IPS-20b (cell line): Measurements from ENCODE around the gene GLYATL3.
A peak's percentile ranks its signal among the peaks of the same experiment; 100 is the strongest.

Source experiments
- H3K27ac ChIP-seq: one replicate; pipeline ENCODE4 v1.5.1; 2013; ENCODE audit warnings: low read length
- H3K27me3 ChIP-seq: 2 replicates; pipeline ENCODE4 v1.6.1; 2013; ENCODE audit warnings: mild to moderate bottlenecking, low read length, inconsistent platforms; ENCODE audit not compliant: insufficient read depth
- H3K36me3 ChIP-seq: 2 replicates; pipeline ENCODE4 v1.6.1; 2013; ENCODE audit warnings: low read depth, mild to moderate bottlenecking, inconsistent platforms, low read length, moderate library complexity; ENCODE audit not compliant: insufficient read depth
- H3K4me1 ChIP-seq: 2 replicates; pipeline ENCODE4 v1.6.1; 2013; ENCODE audit warnings: mild to moderate bottlenecking, control low read depth, inconsistent platforms, low read length, moderate library complexity; ENCODE audit not compliant: insufficient read depth
- H3K4me3 ChIP-seq: 2 replicates; pipeline ENCODE4 v1.5.1; 2013; ENCODE audit warnings: mild to moderate bottlenecking, low read length, inconsistent platforms
- H3K9ac ChIP-seq: 2 replicates; pipeline ENCODE4 v1.6.1; 2013; ENCODE audit warnings: low read depth, mild to moderate bottlenecking, inconsistent platforms, low read length, moderate library complexity
- H3K9me3 ChIP-seq: 2 replicates; pipeline ENCODE4 v1.6.1; 2013; ENCODE audit warnings: mild to moderate bottlenecking, low read depth, low read length, inconsistent platforms; ENCODE audit not compliant: insufficient read depth

GLYATL3 gene

DNA sequence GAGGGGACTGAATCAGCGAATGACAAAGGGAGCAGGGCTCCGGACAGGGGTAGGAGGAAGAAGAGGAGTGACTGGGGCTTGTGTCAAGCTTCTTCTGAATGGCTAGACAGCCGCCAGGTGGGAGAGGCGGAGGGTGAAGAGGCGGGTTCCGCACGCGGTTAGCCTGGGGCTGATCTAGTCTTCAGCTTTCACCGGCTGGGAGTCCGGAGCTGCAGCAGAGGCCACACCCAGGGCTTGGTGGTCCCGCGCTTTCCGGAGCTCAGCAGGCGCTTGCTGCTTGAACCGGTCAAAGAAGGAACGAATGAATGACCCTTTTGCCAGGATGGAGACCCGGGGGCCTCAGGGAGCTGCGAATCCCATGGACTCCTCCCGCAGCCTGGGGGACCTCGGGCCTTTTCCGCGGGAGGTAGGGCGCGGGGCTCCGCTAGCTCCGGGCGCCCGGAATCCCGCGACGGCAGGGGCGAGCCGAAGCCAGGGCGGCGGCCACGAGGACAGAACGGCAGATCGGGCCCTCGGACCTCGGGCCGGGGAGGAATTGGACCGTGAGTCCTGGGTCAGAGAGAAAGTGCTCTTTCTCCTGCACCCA is 50.9 kb downstream of the GLYATL3 start, which contains the start of gene C6orf141:
Gene C6orf141 (plus strand): TSS at position 177 of the 586 bp plus-strand sequence. CDS start 125 bp downstream, at position 302.
- Histone ChIP-seq H3K4me3 (peak within 1 kb of the TSS; percentile 90), H3K9me3 (no peaks in the 10 kb centered on the region), H3K27me3 (peaks cover 61% of the 10 kb centered on the region), H3K27ac (peak within 1 kb of the TSS; percentile 59), H3K36me3 (peaks cover 21% of the 10 kb centered on the region), H3K9ac (peak within 1 kb of the TSS; percentile 91), H3K4me1 (peaks cover 28% of the 10 kb centered on the region; the same call in 1 of the 2 replicates)

DNA sequence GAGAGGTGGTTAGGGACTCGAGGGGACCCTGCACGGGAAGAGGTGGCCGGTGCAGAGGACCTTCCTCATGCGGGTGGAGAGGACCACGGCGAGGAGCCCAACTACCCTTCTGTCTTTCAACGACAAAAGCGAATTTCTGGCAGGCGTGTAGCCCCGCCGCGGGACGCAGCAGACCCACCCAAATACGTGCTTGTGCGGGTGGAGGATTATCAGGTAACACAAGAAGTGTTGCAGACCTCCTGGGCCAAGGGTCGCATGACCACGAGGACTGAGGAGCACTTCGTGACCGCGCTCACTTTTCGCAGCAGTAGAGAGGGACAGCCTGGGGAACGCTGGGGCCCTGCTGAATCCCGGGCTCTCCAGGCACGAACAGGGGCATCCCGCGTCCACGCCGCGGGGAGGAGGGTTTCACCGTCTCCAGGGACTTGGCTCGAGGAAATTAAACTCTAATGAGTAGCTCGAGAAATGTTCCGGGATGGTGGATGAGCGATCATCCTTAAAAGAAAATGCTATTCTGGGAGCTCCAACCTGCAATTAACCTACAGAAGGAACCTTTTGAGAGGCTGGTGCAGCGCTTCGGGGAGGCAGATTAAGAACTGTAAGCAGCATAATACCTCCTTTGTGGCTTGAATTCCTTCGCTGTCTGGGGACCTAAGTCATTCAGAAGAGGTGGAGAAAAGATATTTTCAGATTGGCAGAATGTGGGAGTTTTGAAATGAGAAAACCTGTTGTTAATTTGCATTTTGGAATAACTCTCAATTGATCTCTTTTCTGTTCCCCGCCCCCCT is 51.5 kb downstream of the GLYATL3 start:
- Histone ChIP-seq H3K4me3 (peak overlapping the region; percentile 90), H3K4me1 (peaks cover 28% of the 10 kb centered on the region; the same call in 1 of the 2 replicates), H3K9ac (peak overlapping the region; percentile 91), H3K27me3 (peaks cover 68% of the 10 kb centered on the region), H3K27ac (peak overlapping the region; percentile 59), H3K9me3 (no peaks in the 10 kb centered on the region), H3K36me3 (peaks cover 27% of the 10 kb centered on the region)

DNA sequence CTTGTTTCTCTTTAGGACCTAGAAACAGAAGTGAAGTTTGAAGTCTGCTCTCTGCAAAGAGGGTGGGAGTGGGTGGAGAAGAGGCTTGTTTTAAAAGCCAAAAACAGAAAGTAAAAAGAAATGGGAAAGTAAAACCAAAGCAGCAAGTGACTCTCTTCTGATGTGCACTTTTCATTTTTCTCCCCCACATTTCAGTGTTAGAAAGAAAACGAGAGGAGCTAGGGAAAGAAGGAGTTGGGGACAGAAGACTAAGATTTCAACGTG is 52.1 kb downstream of the GLYATL3 start:
- peaks cover 74% of the 10 kb centered on the region for H3K27me3 ChIP-seq
- no peaks in the 10 kb centered on the region for H3K9me3 ChIP-seq
- peaks cover 32% of the 10 kb centered on the region for H3K36me3 ChIP-seq
- H3K4me3 ChIP-seq, result peak overlapping the region; percentile 90
- peak overlapping the region; percentile 91 for H3K9ac ChIP-seq
- H3K4me1 ChIP-seq, result peaks cover 28% of the 10 kb centered on the region; the same call in 1 of the 2 replicates
- H3K27ac ChIP-seq, result no peak overlapping the region

DNA sequence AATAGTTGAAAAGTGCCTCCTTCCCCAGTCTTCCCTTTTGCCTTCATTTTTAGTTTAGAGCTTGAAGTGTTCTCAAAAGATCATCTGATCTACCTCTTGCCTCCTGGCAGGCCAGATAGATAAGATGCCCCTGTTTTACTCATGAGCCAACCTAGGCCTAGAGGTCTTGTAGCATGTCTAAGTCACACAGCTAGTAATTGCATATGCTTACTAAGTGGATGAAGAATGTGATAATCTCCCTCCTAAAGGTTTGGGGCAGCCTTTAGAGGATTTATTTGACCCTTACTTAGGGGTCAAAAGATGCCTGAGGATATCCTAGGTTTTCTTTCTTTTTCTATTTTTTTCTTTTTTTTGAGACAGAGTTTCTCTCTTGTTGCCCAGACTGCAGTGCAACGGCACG is 52.9 kb downstream of the GLYATL3 start:
- H3K9ac ChIP-seq, result peak overlapping the region; percentile 91; the same call in 1 of the 2 replicates
- peak overlapping the region; percentile 90 for H3K4me3 ChIP-seq
- no peak overlapping the region for H3K27ac ChIP-seq
- H3K9me3 ChIP-seq, result no peaks in the 10 kb centered on the region
- peaks cover 74% of the 10 kb centered on the region for H3K27me3 ChIP-seq
- peaks cover 28% of the 10 kb centered on the region; the same call in 1 of the 2 replicates for H3K4me1 ChIP-seq
- H3K36me3 ChIP-seq, result peaks cover 32% of the 10 kb centered on the region

- H3K4me1 ChIP-seq, result peaks cover 26% of the 10 kb centered on the region; the same call in 1 of the 2 replicates
- H3K27ac ChIP-seq, result no peak overlapping the region
- H3K9me3 ChIP-seq, result no peaks in the 10 kb centered on the region
- peaks cover 34% of the 10 kb centered on the region for H3K36me3 ChIP-seq
- peak overlapping the region; percentile 90 for H3K4me3 ChIP-seq
- peaks cover 81% of the 10 kb centered on the region for H3K27me3 ChIP-seq
- no peak overlapping the region for H3K9ac ChIP-seq
Observed at GRCh38 chr6:49553384-49553783, 53.7 kb downstream of the GLYATL3 start.

DNA sequence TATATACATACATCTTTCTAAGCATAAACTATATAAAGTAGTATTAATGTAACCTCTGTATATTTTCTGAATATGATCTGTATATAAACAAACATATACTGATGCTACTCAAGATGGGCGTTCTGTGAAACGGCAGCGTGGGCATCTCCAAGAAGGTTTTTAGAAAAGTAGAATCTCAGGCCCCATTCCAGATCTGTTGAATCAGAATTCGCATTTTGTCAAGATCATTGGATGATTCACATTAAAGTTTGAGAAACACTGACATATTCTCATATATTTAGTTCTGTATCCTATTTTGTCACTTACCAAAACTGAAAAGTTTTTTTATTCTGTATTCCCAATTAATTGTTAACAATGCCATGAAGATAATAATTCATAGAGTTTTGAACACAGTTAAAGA is 56.2 kb downstream of the GLYATL3 start:
- no peak overlapping the region for H3K27ac ChIP-seq
- H3K9me3 ChIP-seq, result no peaks in the 10 kb centered on the region
- H3K4me1 ChIP-seq, result peaks cover 14% of the 10 kb centered on the region; the same call in 1 of the 2 replicates
- no peak overlapping the region for H3K4me3 ChIP-seq
- no peak overlapping the region for H3K9ac ChIP-seq
- peaks cover 40% of the 10 kb centered on the region for H3K36me3 ChIP-seq
- peaks cover 71% of the 10 kb centered on the region for H3K27me3 ChIP-seq

- H3K4me1 ChIP-seq, result peaks cover 14% of the 10 kb centered on the region; the same call in 1 of the 2 replicates
- H3K27ac ChIP-seq, result no peak overlapping the region
- peaks cover 40% of the 10 kb centered on the region for H3K36me3 ChIP-seq
Observed at GRCh38 chr6:49556429-49556837, 56.7 kb downstream of the GLYATL3 start.

DNA sequence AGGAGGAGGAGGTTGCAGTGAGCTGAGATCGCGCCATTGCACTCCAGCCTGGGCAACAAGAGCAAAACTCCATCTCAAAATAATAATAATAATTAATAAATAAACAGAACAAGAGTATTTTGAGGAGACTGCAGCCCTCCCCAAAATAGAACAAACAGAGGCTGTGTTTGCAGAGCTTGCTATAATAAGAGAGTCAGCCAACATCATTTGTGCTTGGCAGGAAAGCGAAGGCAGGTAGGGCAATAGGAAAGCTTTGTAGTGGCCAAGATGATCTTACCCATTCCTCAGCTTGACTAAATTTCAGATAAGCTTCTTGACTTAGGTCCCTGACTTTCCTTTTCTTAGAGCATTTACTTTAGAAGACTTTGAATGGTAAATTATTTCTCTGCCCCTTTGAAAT is 57.5 kb downstream of the GLYATL3 start:
- Histone ChIP-seq H3K9ac (no peak overlapping the region), H3K36me3 (peaks cover 40% of the 10 kb centered on the region), H3K9me3 (no peaks in the 10 kb centered on the region), H3K4me3 (no peak overlapping the region), H3K27ac (no peak overlapping the region), H3K4me1 (peaks cover 12% of the 10 kb centered on the region; the same call in 1 of the 2 replicates), H3K27me3 (peaks cover 60% of the 10 kb centered on the region)

More at GRCh38 chr6:49556429-49556837, 56.7 kb downstream of the GLYATL3 start:
- Histone ChIP-seq H3K9ac (no peak overlapping the region), H3K27me3 (peaks cover 66% of the 10 kb centered on the region), H3K9me3 (no peaks in the 10 kb centered on the region), H3K4me3 (no peak overlapping the region)

DNA sequence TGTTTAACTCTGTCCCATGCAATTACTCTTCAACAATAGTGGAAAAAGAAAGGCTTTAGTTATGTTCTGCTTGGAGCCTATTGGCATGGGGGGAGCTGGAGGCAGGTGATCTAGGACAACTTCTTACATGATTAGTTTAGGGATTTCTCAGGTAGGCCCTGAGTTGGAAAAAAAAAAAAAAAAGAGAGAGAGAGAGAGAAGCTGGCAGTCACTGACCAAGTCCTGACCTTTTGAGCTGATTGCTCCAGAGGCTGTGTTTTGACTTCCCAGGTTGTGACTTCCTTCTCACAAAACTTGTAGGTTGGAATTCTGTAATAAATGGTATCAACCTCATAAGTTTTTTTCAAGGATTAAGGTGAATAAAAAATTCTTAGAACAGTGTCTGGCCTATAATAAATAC is 58.5 kb downstream of the GLYATL3 start:
- peaks cover 4% of the 10 kb centered on the region; the same call in 1 of the 2 replicates for H3K4me1 ChIP-seq
- H3K9me3 ChIP-seq, result no peaks in the 10 kb centered on the region
- H3K27me3 ChIP-seq, result peaks cover 49% of the 10 kb centered on the region
- no peak overlapping the region for H3K27ac ChIP-seq
- peaks cover 38% of the 10 kb centered on the region for H3K36me3 ChIP-seq
- H3K9ac ChIP-seq, result no peak overlapping the region
- H3K4me3 ChIP-seq, result no peak overlapping the region

- H3K4me1 ChIP-seq, result no peaks in the 10 kb centered on the region
- no peak overlapping the region for H3K27ac ChIP-seq
- H3K27me3 ChIP-seq, result peaks cover 16% of the 10 kb centered on the region
- H3K9ac ChIP-seq, result no peak overlapping the region
- peaks cover 6% of the 10 kb centered on the region; the same call in 1 of the 2 replicates for H3K36me3 ChIP-seq
- H3K4me3 ChIP-seq, result no peak overlapping the region
- no peaks in the 10 kb centered on the region for H3K9me3 ChIP-seq
Observed at GRCh38 chr6:49563006-49563886, 63.5 kb downstream of the GLYATL3 start.

- no peaks in the 10 kb centered on the region for H3K4me1 ChIP-seq
- H3K36me3 ChIP-seq, result peaks cover 3% of the 10 kb centered on the region; the same call in 1 of the 2 replicates
- peaks cover 11% of the 10 kb centered on the region for H3K27me3 ChIP-seq
- H3K27ac ChIP-seq, result no peak overlapping the region
- no peak overlapping the region for H3K4me3 ChIP-seq
- no peaks in the 10 kb centered on the region for H3K9me3 ChIP-seq
- no peak overlapping the region for H3K9ac ChIP-seq
Observed at GRCh38 chr6:49564552-49564951, 64.8 kb downstream of the GLYATL3 start.
